Inflammatory macrophage treated with lipopolysaccharide for 4 hours (primary cell): Measurements from ENCODE around the gene ARHGAP18.
A peak's percentile ranks its signal among the peaks of the same experiment; 100 is the strongest.

Source experiments
- DNase-seq: peaks from one replicate; pipeline ENCODE4 v3.0.0-alpha.2; 2020

Gene ARHGAP18

DNA sequence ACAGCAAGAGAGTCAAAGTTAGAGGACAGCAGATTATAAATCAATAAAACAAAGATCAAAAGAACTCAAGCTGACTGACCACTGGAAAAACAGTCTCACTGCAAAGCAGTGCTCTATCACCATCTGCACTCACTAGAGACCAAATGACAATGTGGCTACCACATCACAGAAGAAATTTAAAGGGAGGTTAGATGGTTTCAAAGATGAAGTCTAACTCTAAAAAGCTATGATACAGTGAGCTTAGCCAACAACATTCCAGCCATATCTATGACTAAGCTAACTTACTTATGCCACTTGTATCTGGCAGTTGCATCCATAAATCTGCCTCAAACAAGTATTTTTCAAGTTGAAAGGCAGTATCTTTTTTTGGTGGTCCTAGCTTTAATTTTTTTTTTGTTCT lies 68.6 kb downstream of the ARHGAP18 start:
- no peak for DNase-seq

DNA sequence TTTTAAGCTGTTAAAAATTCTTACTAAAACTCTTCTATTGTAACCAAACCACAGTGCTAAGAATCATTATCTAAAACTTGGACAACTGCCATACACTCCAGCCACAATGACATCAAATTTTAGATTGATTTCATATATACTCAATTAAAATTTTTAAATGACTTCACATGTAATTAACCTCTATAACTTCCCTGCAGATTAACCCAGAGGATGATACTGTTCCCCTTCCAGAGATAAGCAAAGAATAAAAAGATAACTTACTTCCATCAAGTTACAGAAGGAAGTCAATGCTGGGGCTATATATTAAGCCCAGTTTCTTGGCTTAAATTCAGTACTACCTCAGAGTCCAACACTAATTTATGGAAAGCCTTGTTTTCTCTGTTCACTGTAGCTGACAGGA lies 71.3 kb downstream of the ARHGAP18 start:
- no peak for DNase-seq

DNA sequence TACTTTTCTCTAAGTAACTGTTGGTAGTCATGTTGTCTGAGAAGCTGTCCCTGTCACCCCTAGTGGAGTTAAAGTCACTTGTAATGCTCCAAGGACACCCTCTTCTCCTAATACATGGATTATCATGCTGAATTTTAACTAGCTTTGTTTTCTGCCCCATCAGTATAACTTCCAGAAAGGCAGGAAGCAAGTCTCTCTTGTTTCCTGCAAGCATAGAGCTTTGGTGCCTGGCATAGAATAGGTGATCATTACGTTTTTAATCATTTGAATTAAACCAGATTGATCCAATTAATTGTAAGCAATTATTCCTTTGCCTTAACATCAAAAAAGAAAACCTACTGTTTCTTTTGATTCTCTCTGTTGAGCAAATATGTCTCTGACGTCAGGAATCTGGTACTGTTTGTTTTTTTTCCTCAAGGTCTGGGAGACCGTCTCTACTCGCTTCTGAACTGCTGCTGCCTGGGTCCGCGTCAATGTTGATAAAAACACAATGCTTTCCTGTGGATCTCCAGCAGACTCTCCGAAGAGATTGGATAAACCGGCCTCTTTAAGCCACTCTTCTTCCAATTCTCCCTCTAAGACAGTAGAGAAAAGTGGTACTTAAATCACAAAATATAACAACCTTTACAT lies 71.8 kb downstream of the ARHGAP18 start:
- DNase-seq, result no peak

DNA sequence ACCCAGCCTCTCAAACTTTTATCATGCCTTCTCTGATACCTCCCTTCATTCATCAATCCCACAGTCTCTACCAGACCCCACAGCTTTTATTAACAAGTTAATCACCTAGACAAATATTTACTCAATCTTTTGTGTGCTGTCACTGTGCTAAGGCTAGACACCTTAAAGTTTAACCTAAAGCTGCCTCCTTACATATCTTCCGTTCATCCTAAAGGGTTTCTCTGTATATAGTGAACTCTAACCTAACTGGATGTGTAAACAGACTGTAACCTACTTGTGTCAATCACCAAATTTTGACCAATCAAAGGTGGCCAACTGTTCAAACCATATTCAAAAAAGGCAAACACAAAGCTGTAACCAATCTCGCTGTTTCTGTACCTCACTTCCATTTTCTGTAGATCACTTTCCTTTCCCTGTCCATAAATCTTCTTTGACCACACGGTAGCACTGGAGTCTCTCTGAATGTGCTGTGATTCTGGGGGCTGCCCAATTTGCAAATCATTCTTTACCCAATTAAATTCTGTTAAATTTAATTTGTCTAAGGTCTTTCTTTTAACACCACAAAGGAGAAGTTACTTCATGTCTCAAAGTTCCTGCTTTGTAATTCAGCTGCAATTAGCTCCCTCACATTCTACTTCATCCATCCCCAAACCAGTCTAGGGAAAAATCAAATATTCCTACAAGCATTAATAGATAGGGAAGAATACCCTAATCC lies 72.5 kb downstream of the ARHGAP18 start:
- DNase-seq, result no peak

DNA sequence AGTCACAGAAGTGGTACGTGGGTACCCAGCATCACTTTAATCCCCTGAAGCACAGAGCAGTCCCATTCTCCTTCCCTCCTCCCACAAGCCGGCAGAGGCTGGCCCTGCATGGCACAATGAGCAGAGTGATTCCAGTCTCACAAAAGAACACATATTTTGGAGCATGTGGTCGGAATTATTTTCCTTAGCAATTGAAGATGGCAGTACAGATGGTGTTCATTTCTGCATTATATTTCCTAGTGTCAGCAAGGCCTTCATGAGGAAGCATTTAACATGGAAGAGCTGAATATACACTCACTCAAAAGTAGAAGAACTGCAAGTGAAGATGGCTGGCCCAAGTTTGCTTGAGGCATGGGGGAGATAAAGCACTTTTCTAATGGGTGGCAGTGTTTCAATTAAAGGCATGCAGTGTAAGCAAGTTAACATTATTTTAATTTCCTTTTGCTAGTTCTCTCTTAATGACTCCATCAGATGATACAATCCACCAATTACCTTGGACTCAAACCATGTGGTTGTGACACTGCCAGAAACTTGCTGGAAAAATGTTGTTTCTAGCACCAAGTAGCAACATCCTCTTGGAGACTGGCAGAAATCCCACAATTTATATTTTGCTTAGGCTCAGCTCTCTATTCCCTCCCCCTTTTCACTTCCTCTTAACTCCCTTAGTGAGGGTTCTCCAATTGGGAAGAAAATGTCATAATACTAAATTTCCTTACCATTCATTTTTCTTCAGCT lies 74.4 kb downstream of the ARHGAP18 start:
- DNase-seq, result no peak

DNA sequence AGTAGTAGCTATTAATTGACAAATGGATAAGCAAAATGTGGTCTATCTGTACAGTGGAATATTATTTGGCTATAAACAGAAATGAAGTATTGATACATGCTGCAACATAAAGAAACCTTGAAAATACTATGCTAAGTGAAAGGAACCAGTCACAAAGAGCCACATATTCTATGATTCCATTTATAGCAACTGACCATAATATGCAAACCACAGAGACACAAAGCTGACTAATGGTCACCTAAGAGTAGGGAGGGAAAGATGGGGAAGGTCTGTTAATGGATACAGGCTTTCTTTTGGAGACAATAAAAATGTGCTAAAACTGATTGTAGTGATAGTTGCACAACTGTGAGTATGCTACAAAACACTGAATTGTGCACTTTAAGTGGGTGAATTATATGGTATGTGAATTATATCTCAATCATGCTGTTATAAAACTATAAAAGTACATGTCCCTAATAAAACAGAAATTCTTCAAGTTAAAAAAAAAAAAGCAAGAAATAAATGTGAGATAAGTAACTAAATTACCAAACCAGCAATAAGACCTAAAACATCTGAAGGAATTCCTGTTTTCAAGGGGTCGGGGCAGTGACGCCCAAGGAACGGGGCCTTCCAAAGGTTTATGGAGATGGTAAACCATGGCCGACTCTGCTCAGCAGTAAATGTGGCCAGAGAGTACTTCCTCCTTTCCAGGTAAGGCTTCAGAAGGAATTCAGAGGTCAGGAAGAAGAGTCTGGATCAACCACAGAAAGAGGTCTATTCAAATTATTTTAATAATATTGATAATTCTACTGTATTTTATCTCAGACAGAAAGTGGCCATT lies 75.4 kb downstream of the ARHGAP18 start:
- DNase-seq, result no peak

DNA sequence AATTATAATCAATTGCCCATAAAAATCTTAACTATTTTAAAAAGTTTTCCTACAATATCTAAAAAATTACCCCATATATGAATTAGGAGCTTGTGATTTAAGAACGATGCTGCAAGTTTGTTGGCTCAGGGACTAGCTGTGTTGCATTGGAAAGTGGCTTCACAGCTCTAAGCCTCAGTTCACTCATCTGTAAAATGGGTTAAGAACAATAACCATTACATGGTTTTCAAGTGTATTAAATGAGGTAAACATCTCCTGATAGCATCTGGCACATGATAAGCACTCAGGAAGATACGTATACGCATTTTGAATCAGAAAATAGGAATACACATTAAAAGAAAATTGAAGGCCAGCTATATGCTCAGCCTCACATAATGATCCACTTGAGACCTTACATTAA lies 76.4 kb downstream of the ARHGAP18 start:
- DNase-seq, result no peak

DNA sequence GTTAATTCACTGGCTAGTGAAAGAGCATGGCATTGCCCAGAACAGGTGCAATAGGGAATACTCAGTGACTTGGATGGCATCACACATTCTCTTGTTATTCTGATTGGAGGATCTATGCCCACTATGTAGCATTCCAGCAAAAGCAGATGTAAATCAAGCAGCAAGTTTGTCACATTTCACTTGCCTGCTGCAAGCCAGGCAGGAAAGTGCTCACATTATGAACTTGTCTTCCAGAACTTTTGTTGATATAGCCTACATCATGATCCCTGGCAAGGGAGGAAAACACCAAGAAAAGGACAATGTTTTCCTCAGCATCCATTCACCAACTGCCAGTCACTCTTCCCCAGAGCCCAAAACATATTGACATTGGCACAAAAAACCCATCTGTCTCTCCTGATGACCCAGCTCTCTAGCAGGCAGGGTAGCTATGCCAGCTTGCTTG lies 77.8 kb downstream of the ARHGAP18 start:
- DNase-seq, result no peak

DNA sequence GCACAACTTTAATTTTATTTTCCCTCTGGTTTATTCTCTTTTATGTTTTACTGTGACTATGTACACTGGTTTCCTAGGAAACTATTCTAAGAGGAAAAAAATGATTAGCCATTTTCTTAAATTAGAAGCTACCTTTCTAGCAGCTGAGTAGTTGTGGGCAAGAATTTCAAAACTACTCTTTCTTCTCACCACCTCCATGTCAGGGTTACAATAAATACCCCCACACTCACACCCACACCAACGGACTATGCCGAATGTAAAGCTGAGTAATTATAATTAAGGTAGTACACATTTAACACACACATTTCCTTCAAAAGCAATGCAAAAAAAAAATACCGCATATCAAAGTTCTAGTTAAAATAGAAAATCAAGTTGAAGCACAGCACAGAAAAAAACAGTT lies 78.9 kb downstream of the ARHGAP18 start:
- DNase-seq, result no peak

DNA sequence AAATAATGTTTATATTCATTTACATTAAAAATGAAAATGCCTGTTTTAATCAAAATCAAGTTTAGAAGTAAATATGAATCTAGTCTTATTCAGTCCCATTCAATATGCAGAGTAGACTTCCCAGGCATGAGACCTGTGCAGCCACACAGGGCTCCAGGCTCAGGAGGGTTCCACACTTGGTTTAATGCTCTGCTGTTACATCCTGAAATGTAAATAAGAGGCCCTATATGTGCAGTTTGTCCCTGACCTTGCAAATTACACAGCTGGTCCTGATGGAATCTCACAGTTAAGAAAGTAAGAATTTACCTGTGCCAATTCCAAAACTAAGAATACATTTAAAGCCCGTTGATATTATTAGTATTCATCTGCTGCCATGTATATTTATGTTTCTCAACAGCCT lies 79.4 kb downstream of the ARHGAP18 start:
- no peak for DNase-seq

DNA sequence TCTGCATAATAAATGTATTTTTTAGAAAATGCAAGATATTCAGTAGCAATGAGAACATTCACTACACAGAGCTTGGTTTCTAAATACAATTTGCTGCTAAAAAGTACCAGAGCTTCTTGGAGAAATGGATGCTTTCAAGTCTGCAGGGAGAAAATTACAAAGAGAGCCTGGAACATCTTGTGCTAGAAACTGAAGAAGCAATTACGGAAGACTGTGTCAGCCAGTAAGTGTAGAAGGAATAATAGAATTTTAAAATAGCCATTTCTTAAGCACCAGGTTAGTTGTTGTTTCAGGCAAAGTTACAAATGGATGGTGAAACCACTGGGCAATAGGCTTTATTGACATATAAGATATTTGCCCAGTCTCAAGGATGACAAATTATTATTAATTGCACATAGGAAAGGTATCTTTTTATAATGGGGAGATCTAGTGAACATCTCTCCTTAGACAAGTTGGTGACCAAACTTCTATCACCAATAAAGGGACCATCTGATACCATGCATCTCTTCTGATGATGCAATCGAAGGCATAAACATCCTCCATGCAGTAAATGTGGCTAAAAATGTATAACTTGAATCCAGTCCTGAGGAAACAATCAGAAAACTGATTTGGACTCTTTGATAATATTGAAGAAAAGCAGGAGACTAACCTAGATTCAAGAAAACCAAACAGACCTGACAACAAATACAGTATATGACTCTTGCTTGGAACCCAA lies 81.7 kb downstream of the ARHGAP18 start:
- no peak for DNase-seq

DNA sequence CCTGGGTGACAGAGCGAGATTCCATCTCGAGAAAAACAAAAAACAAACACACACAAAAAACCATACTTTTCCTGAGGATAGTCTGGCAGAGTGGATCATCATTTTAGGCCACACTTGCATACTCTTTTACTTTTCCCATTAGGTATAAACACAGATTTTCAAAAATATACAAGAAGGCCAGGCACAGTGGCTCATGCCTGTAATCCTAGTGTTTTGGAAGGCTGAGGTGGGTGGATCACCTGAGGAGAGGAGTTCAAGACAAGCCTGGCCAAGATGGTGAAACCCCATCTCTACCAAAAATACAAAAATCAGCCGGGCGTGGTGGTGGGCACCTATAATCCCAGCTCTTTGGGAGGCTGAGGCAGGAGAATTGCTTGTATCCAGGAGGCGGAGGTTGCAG lies 85.5 kb downstream of the ARHGAP18 start:
- no peak for DNase-seq

DNA sequence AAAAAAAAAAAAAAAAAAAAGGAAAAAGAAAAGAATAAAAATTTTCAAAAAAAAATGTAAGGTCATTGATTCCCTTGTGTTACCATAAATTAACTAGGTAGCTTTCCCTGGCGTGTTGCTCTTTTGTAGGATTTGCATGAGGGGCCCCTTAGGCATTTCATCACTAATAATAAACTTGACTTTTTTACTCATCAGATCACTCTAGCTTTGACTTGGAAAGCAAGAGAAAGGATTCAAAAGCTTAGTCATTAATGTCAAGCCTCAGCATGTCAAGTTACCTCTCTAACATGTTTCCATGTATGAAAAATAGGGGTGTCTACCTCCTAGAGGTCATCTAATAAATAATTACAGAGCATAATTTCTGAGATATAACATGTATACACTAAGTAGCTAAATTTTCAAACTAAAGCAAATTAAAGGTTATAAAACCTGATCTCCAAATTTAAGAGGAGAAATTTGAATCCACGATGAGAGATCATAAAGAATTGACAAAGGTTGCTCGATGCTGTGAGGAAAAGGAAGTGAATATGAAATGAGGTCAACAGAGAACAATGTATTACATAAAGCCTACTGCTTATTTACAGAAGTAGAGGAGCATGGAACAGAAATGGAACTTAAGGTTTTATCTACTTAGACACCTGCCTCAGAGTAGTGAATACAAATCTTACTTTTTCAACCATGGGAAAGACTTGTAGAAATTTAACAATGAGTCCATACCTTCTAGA lies 86.8 kb downstream of the ARHGAP18 start:
- DNase-seq, result peak; percentile 68

DNA sequence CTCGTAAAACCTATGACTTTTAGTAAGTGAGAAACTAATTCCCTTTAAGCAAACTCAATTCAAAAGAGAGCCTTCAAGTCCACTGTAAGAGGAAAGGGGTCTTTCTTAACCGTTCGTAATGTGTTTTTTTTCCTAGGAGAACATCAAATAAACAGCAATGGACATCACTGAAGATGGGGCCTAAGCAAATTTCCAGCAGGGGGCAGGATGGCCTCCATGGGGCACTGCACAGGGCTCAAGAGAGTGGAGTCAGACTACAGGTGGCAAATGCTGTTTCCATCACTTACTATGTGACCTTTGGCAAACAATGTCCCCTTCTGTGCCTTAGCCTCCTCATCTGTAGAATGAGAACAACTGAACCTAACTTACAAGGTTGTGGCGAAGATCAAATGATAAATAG lies 88.7 kb downstream of the ARHGAP18 start:
- peak; percentile 51 for DNase-seq

DNA sequence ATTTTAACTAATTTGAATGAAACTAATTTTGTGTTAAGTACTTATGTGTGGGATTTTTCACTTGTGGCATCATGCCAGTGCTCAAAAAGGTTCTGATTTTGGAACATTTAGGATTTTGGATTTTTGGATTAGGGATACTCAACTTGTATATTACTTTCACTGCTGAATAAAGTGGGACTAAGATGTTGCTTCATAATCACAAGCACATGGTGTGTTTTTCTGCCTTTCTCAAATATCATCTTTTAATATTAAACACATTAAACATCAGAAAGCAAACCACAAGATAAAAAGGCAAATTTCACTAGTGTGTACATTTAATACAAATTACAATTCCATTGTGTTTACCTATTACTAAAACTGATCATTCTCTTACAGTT lies 89.8 kb downstream of the ARHGAP18 start:
- DNase-seq, result no peak

DNA sequence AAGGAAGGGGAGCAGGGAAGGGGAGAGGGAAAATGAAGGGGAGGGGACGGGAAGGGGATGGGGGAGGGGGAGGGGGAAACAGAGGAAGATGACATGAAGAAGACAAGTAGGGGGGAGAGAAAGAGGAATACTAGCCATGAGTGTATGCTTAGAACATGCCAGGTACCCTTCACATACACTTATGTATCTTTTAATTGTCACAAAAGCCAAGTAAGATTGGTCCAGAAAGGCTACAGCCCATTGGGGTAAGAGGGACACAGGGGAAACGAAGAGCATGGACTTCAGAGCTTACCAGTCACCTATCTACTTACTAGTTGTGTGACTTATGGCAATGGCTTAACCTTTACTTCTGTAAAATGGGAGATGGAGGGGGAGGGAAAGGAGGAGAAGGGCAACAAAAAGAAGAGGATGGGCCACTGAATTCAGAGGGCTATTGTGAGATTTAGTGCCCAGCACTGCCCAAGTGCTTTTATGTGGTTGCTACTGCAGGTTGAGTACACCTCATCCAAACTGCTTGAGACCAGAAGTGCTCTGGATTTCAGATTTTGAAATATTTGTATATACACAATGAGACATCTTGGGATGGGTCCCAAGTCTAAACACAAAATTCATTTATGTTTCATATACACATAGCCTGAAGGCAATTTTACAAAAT lies 90.3 kb downstream of the ARHGAP18 start:
- DNase-seq, result no peak

DNA sequence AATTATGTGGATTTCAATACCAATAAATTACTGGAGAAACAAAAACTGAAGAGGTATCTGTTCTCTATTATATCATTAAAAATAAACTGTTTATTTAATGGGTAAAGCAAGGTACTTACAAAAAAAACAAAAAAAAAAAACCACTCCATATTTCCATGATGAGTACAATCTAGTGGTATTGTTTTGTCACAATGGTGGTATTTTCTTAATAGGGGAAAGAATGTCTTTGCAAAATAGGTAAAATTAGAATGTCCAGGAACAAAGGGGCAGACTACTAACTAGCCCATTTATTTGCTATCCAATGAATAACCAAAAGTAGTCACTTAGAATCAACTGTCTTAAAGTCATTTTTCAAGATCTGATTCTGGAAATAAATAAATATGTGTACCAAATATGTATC lies 92.0 kb downstream of the ARHGAP18 start:
- no peak for DNase-seq

DNA sequence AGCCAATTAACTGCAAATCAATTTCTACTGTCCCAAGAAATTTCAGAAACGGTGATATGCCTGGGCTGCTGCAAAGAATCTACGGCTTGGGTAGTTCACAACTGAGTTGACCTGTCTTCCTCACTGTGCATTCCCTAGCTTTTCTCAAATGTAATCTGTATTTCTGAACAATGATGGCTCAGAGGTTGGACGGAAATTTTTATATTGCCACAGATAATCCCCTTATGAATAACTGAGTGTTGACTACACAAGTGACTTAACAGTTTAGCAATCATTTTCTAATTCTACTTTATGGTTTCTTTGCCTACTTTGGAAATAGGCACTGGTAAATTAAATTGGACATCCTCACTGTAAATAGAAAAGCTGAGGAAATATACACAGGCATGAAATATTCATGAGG lies 94.5 kb downstream of the ARHGAP18 start:
- DNase-seq, result no peak

DNA sequence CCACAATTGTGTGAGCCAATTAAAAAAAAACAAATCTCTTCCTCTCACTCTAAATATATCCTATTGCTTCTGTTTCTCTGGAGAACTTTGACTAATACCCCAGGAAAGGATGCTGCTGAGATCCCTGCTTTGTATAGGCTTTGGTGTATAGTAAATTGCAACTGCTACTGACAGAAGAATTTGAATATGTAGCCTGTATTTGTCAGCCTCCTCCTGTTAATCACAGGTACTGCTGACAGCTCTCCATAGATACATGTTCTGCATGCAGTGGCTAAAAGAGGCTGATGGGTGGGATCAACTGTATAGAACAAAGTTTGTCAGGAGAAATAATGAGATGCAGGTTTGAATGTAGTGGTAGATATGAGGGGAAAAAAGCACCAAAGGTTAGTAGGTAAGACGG lies 95.0 kb downstream of the ARHGAP18 start:
- no peak for DNase-seq

DNA sequence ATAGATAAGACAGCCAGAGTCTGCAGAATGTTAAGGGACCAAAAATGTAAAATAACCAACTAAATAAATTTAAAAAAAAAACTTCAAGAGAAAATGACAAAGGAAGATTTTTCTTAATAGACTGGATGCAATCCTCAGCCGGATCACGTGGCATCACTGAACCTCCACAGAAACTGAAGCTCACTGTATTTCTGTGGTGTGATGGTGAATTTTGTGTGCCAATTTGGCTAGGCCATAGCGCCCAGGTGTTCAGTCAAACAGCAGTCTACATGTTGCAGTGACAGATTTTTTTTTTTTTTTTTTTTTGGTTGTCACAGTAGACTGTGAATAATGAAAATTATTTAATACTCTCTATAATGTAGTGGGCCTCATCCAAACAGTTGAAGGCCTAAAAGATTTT lies 95.5 kb downstream of the ARHGAP18 start:
- no peak for DNase-seq

DNA sequence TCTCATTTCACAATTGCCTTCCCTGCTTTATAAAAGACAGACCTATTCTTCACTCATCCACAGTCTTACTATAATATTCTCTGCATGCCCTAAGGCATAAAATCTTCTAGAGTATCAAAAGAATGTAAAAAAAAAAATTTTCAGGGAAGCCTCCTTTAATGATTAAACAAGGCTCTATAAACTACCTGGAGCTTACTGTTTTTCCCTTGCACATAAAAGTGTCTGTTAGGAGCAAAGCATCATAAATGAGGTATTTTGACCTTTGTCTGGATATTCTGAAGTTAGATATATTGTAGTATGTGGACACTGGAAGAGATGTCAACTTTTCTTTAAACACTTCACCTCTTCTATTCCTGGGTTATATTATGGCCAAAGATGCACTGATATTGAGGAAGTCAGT lies 97.5 kb downstream of the ARHGAP18 start:
- DNase-seq, result no peak
